Activated CD4-positive, alpha-beta T cell treated with anti-CD3 and anti-CD28 coated beads, Interleukin-2, amount 50 U/mL, for 4 hours (primary cell): Measurements from ENCODE around the gene TSC22D4.
"Not testable (repeated sequence)": the region's sequence is repeated elsewhere in the genome, so short reads cannot be mapped to it uniquely, and the experiment has no call there.

Experiments
- DNase-seq, 2 experiments: peaks; one replicate each; pipeline ENCODE4 v3.0.0-alpha.2; 2020

TSC22D4 gene

GRCh38 chr7:100478958-100479660, at the start of gene TSC22D4:
TSS of gene TSC22D4 (minus strand) at chr7:100479214. CDS start at chr7:100478038, 1,176 bp downstream.
- peak; percentile 84 to 85 for DNase-seq

DNA sequence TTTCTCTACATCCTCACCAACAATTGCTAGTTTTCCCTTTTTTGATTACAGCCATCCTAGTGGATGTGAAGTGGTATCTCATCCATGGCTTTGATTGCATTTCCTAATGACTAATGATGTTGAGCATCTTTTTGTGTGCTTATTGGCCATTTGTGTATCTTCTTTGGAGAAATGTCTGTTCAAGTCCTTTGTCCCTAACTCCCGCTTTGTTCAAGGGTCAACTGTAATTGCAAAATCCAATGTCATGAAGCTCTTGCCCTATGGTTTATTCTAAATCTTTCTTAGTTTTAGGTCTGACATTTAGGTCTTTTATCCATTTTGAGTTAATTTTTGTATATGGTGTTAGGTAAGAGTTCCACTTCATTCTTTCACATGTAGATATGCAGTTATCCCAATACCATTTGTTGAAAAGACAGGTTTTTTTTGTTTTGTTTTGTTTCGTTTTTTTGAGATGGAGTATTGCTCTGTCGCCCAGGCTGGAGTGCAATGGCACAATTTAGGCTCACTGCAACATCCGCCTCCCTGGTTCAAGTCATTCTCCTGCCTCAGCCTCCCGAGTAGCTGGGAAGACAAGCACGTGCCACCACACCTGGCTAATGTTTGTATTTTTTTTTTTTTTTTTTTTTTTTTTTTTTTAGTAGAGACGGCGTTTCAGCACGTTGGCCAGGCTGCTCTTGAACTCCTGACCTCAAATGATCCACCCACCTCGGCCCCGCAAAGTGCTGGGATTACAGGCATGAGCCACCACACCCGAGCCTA, 49.3 kb upstream of the TSC22D4 start:
- not testable (repeated sequence) for DNase-seq

GRCh38 chr7:100523192-100523591, 44.2 kb upstream of the TSC22D4 start:
- DNase-seq = not testable (repeated sequence)

DNA sequence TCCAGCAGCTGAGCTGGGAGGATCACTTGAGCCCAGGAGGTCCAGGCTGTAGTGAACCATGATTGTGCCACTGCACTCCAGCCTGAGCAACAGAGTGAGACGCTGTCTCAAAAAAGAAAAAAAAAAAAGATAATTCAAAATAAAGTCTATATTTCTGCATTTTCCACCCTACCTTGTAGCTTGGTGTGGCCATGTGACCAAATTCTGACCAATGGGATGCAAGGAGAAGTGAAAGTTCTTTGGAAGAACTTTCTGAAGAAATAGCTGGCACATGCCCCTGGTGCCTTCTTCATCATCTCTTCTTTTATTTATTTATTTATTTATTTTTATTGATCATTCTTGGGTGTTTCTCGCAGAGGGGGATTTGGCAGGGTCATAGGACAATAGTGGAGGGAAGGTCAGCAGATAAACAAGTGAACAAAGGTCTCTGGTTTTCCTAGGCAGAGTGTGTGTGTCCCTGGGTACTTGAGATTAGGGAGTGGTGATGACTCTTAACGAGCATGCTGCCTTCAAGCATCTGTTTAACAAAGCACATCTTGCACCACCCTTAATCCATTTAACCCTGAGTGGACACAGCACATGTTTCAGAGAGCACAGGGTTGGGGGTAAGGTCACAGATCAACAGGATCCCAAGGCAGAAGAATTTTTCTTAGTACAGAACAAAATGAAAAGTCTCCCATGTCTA, 43.0 kb upstream of the TSC22D4 start:
- not testable (repeated sequence) for DNase-seq

DNA sequence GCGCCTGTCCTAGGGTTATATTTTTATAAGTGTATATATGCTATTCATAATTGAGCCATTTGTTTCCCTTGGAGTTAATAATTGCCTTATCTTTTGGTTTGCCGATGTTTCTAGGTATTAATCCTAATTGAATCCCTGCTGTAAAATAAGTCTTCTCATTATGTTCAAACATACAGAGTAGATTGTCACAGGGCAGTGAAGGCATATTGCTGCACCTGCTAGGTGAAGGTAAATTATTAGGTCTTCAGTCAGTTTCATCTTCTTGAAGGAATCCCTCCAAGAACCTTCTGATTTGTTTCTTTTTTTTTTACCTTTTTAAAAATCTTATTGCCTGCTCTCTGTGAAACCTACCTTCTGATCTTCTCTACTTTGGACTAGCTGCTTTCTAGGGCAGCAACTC, 42.1 kb upstream of the TSC22D4 start:
- no peak for DNase-seq

DNA sequence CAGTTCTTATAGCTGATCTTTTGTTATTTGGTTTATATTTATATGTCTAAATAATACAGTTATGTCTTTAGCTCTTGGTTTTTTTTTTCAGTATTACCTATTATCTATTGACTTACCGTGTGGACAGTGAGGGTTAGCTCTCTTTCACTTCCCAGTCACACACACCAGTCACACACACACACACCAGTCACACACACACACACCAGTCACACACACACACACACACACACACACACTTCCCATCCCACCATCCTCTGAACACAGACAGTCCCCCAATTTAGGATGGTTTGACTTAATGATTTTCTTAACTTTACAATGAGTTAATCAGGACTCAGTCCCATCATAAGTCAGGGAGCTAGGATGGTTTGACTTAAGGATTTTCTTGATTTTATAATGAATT, 41.1 kb upstream of the TSC22D4 start:
- no peak for DNase-seq

DNA sequence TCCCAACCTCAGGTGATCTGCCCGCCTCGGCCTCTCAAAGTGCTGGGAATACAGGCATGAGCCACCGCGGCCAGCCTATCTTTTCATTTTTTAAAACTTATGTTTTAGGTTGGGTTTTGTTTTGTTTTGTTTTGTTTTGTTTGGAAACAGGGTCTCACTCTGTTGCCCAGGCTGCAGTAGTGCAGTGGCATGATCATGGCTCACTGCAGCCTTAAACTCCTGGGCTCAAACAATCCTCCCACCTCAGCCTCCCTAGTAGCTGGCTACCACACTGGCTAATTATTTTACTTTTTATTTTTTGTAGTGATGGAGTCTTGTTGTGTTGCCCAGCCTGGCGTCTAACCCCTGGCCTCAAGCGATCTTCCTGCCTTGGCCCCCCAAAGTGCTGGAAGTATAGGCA, 40.6 kb upstream of the TSC22D4 start:
- DNase-seq = no peak

DNA sequence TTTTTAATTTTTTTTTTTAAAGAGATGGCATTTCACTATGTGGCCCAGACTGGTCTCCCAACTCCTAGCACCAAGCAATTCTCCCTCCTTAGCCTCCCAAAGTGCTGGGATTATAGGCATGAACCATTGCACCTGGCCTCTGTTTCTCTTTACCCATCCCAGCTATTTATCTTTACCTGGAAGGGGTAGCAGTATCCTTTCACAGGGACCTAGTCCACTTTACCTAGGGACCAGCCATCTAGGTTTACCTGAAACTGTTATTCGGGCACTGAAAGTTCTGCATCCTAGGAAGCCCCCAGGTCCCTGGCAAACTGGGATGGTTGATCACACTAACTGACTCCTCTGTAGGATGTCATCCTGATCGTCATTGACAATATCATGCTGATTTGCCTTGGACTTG, 38.3 kb upstream of the TSC22D4 start:
- no peak for DNase-seq

- DNase-seq = peak; percentile 4 to 7
Measured at GRCh38 chr7:100516135-100516812, 37.3 kb upstream of the TSC22D4 start.

DNA sequence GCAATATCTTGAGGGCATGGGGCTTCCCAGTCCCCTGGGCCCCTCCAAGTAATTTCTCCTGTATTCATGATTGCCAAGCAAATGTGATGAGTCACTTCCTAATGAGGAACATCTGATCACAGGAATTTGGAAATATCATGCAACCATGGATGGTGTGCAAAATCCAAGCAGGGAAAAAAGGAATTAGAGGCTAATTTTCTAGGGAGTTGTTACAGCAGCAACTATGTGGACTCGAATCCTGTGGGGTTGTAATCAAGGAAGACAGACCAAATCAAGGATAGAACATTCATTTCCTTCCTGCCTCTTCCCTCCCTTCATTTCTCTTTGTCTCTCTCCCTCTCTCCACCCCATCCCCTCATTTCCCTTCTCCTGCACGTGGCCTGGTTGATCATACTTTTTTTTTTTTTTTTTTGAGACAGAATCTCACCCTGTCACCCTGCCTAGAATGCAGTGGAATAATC, 36.1 kb upstream of the TSC22D4 start:
- DNase-seq = no peak

DNA sequence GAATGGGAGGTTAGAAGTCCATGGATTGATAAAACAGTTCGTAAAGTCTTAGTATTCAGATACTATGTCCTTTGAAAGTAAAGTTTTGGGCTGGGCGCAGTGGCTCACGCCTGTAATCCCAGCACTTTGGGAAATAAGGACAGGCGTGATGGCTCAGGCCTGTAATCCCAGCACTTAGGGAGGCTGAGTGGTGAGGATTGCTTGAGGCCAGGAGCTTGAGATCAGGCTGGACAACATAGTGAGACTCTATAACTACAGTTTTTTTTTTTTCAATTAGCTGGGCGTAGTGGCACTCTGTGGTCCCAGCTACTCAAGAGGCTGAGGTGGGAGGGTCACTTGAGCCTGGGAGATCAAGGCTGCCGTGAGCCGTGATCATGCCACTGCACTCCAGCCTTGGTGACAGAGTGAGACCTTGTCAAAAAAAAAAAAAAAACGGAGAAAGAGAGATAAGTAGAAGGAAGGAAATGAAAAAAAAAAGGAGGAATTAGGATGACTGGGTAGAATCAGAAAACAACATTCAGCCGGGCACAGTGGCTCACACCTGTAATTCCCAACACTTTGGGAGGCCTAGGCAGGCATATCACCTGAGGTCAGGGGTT, 34.3 kb upstream of the TSC22D4 start:
- DNase-seq = no peak

DNA sequence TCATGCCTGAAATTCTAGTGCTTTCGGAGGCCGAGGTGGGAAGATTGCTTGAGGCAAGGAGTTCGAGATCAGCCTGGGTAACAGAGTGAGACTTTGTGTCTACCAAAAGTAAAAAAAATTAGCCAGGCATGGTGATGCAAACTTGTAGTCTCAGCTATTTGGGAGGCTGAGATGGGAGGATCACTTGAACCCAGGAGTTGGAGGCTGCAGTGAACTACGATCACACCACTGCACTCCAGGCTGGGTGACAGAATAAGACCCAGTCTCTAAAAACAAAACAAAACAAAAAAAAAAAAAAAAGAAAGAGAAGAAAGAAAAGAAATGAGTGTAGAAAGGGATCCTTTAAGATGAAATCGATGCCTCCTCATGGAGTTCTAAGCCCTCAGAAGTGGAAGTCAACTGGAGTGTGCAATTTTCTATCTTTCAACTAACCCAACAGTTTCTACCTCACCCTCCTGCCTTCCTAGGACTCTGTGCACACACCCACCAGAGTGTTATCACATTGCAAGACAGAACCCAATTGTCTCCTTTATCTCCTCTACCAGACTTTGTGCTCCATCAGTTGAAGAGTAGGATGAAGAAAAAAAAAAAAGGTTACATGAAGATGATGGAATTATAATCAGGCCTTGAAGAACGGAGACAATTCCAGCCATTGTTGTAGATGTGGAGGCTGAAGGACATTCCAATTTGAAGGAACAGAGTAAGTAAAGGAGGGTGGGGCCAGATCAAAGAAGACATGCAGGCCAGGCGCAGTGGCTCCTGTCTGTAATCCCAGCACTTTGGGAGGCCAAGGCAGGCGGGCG, 31.6 kb upstream of the TSC22D4 start:
- no peak for DNase-seq

DNA sequence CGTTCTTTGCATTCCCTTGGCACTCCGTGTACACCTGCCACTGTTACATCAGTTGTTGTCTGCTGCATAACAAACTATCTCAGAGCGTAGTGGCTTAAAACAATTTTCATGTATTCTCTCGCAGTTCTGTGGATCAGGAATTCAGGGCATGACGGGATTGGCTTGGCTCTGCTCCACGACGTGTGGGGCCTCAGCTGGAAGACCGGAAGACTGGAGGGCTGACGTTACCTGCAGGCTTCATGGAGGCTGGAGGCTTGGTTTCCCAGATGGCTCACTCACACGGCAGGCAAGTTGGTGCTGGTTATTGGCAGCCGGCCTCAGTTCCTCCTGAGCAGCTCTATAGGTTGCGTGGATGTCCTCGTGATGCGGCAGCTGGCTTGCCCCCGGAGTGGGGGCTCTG, 30.2 kb upstream of the TSC22D4 start:
- DNase-seq = no peak

GRCh38 chr7:100506356-100506923, 27.4 kb upstream of the TSC22D4 start:
- DNase-seq = no peak

GRCh38 chr7:100504887-100505611, 26.0 kb upstream of the TSC22D4 start:
- DNase-seq = no peak

GRCh38 chr7:100504031-100504430, 25.0 kb upstream of the TSC22D4 start:
- DNase-seq = not testable (repeated sequence)

DNA sequence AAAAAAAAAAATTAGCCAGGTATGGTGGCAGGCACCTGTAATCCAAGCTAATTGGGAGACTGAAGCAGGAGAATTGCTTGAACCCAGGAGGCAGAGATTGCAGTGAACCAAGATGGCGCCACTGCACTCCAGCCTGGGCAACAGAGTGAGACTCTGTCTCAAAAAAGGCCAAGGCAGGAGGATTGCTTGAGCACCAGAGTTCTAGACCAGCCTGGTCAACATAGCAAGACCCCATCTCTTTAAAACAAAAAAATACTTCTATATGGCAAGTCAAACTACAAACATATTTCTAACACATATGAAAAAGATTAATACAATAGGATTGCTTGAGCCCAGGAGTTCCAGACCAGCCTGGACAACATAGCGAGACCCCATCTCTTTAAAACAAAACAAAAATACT, 21.7 kb upstream of the TSC22D4 start:
- DNase-seq = not testable (repeated sequence)

DNA sequence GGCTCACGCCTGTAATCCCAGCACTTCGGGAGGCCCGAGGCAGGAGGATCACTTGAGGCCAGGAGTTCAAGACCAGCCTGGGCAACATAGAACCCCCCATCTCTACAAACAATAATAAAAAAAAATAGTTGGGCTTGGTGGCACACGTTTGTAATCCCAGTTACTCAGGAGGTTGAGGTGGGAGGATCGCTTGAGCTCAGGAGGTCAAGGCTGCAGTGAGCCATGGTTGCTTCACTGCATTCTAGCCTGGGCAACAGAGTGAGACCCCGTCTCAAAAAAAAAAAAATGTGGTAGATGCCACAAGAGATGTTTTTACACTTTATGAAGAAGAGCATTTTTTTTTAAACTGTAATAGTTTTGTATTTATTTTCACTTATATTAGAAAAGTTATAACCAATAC, 17.5 kb upstream of the TSC22D4 start:
- no peak for DNase-seq

DNA sequence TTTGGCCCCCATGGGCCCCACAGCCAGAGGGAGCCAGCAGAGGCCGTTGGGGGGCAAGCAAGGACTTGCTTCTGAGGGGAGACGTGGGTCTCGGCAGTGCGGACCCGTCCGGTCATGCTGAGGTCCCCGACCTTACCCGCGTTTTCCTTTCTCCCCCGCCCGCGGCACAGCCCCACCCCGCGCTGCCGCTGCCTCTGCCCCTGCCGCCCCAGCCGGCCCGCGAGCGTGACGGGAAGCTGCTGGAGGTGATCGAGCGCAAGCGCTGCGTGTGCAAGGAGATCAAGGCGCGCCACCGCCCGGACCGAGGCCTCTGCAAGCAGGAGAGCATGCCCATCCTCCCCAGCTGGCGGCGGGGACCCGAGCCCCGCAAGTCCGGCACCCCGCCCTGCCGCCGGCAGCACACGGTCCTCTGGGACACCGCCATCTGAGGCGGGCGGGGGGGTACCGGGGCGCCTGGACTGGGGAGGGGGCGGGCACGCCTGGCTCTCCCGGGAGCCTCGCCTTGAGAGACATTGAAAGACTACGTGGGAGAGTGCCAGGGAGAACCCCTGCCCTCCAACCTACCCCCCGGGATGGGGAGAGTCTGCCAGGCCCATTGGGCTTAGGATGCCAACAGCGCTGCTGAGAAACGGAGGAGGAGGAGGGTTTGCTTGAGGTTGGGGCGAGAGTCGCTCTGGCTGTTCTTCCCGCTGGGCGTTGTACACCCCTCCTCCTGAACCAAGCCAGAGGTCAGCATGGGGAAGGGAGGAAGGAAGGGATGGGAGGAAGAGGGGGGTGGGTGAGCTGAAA, 14.7 kb upstream of the TSC22D4 start:
- DNase-seq = peak; percentile 46 to 47
